Esophagus squamous epithelium (tissue), 4 donors: ENCODE results near the gene VPS26C.

ENCODE experiments used
- POLR2A ChIP-seq, 4 donors: fragments of 450-650 bp; IDR thresholded peaks; one replicate each; pipeline ENCODE4 v1.6.1; 2017; ENCODE audit warnings: antibody characterized with exemption in 4 of 4, mild to moderate bottlenecking in 4 of 4, moderate library complexity in 3 of 4
- TF ChIP-seq, protein P1 (sequence below), 6 experiments: fragments of 450-650 bp in 4 of 6; fragments of 200-600 bp in 2 of 6; sonication (generic) in 2 of 6; IDR thresholded peaks; one replicate each; pipeline ENCODE4 v1.5.1; 2016 to 2019; ENCODE audit warnings: antibody characterized with exemption in 6 of 6, mild to moderate bottlenecking in 4 of 6, moderate library complexity in 4 of 6

DNA sequence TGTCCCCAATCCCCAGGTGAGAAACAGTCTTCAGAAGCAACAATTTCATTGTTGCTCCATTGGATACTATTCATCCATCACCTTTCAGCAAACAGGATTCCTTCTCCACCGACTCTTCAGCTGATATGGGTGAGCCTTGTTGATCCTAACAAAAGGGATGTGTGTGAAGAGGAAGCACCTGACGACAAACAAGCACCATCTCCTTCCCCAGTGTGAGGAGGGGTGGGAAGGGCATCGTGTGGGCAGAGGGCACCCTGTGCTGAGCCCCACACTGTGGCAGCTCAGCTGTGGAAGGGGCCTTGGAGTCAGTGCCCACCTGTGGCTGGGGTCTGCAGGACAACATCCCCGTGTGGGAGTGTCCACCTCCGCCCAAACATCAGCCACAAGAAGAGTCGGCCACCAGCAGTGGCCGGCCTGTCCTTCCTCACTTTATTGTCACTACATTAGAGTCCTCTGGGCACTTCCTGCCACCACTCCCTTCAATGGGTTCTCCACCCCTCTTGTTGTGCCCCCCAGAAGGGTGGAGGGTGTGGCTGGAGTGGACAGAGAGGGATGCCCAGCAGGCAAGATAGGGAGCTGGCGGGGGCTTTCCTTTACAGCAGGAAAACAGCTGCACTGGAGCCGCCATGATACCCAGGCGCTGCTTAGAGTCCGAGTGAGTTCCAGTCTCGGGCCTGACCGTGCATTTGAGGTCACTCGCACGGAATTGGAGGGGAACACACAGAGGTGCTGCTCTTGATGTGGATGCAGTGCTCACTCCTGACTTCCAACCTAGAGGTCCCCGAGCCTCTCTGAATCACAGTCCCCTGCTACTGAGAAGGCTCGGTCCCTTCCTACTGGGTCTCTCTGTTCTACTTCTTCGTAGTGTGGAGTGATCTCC, 40.9 kb downstream of the VPS26C start:
- TF ChIP-seq, protein P1, sequence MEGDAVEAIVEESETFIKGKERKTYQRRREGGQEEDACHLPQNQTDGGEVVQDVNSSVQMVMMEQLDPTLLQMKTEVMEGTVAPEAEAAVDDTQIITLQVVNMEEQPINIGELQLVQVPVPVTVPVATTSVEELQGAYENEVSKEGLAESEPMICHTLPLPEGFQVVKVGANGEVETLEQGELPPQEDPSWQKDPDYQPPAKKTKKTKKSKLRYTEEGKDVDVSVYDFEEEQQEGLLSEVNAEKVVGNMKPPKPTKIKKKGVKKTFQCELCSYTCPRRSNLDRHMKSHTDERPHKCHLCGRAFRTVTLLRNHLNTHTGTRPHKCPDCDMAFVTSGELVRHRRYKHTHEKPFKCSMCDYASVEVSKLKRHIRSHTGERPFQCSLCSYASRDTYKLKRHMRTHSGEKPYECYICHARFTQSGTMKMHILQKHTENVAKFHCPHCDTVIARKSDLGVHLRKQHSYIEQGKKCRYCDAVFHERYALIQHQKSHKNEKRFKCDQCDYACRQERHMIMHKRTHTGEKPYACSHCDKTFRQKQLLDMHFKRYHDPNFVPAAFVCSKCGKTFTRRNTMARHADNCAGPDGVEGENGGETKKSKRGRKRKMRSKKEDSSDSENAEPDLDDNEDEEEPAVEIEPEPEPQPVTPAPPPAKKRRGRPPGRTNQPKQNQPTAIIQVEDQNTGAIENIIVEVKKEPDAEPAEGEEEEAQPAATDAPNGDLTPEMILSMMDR (IDR thresholded peaks at IDR 0.05), result no peak
- no peak for TF ChIP-seq POLR2A (IDR thresholded peaks at IDR 0.05)
